Neural progenitor cell (in vitro differentiated cells): ENCODE results near the gene MEG3. TPM values are rescaled to one million over a fixed set of nuclear protein-coding genes. Genes with fewer than 3 reads are reported as not detected.

Source experiments
- DNase-seq: peaks from one replicate; pipeline ENCODE4 v3.0.0-alpha.2; 2016; ENCODE audit warnings: low spot score
- H2AFZ ChIP-seq: fragments of 200-600 bp; sonication (generic); replicated peaks from 2 replicates; pipeline ENCODE4 v1.6.1; 2016; ENCODE audit warnings: antibody characterized with exemption
- H3F3A ChIP-seq: fragments of 200-600 bp; sonication (generic); 2 replicates; pipeline ENCODE4 v1.6.1; 2016; ENCODE audit warnings: antibody characterized with exemption, low read depth
- H3K27ac ChIP-seq: fragments of 200-600 bp; sonication (generic); 2 replicates; pipeline ENCODE4 v1.5.1; 2016; ENCODE audit warnings: mild to moderate bottlenecking
- H3K27me3 ChIP-seq: fragments of 200-600 bp; sonication (generic); 2 replicates; pipeline ENCODE4 v1.6.1; 2016; ENCODE audit warnings: mild to moderate bottlenecking, moderate library complexity
- H3K36me3 ChIP-seq: fragments of 200-600 bp; sonication (generic); 2 replicates; pipeline ENCODE4 v1.5.1; 2016
- H3K4me1 ChIP-seq: fragments of 200-600 bp; sonication (generic); 2 replicates; pipeline ENCODE4 v1.6.1; 2016; ENCODE audit warnings: mixed run types
- H3K4me2 ChIP-seq: fragments of 200-600 bp; sonication (generic); 2 replicates; pipeline ENCODE4 v1.6.1; 2016
- H3K4me3 ChIP-seq: fragments of 200-600 bp; sonication (generic); 2 replicates; pipeline ENCODE4 v1.5.1; 2016
- H3K79me2 ChIP-seq: fragments of 200-600 bp; sonication (generic); 2 replicates; pipeline ENCODE4 v1.6.1; 2016; ENCODE audit warnings: low read depth
- H3K9ac ChIP-seq: fragments of 200-600 bp; sonication (generic); 2 replicates; pipeline ENCODE4 v1.6.1; 2016
- H3K9me3 ChIP-seq: fragments of 200-600 bp; sonication (generic); 2 replicates; pipeline ENCODE4 v1.5.1; 2016; ENCODE audit warnings: low read depth
- H4K20me1 ChIP-seq: fragments of 200-600 bp; sonication (generic); 2 replicates; pipeline ENCODE4 v1.6.1; 2016; ENCODE audit warnings: low read depth
- H3K27ac Mint-ChIP-seq: 3 replicates; pipeline ENCODE4 v1.8.0; 2021; ENCODE audit warnings: mixed read lengths
- H3K27me3 Mint-ChIP-seq: 2 replicates; pipeline ENCODE4 v1.8.0; 2022; ENCODE audit warnings: low read depth, mild to moderate bottlenecking, inconsistent platforms, moderate library complexity, mixed read lengths; ENCODE audit not compliant: insufficient read depth
- H3K36me3 Mint-ChIP-seq: 3 replicates; pipeline ENCODE4 v1.8.0; 2021; ENCODE audit warnings: mixed read lengths
- H3K4me1 Mint-ChIP-seq: 3 replicates; pipeline ENCODE4 v1.8.0; 2021; ENCODE audit warnings: mixed read lengths
- H3K4me3 Mint-ChIP-seq: 3 replicates; pipeline ENCODE4 v1.8.0; 2021; ENCODE audit warnings: mild to moderate bottlenecking, moderate library complexity, mixed read lengths
- H3K9me3 Mint-ChIP-seq: 3 replicates; pipeline ENCODE4 v1.8.0; 2020; ENCODE audit warnings: mixed read lengths
- EZH2 ChIP-seq: fragments of 200-600 bp; sonication (generic); IDR thresholded peaks from 2 replicates; pipeline ENCODE4 v1.6.1; 2017; ENCODE audit warnings: antibody characterized with exemption, mild to moderate bottlenecking, moderate library complexity
- EZH2phosphoT487 ChIP-seq: fragments of 200-600 bp; sonication (generic); IDR thresholded peaks from 2 replicates; pipeline ENCODE4 v1.6.1; 2017; ENCODE audit warnings: antibody characterized with exemption
- total RNA-seq: library from RNA; depleted of rRNA; stranded (reverse); fragments of >200 nt; gene quantifications from 2 replicates; pipeline ENCODE4 v1.2.3, GENCODE V29; 2015; ENCODE audit warnings: low replicate concordance
- TF ChIP-seq, protein P1 (sequence below): fragments of 200-600 bp; sonication (generic); IDR thresholded peaks from 2 replicates; pipeline ENCODE4 v1.5.1; 2017; ENCODE audit warnings: antibody characterized with exemption, mild to moderate bottlenecking

MEG3 gene
- total RNA-seq, 1 donor from 2014 or later, result 10.6 TPM

DNA sequence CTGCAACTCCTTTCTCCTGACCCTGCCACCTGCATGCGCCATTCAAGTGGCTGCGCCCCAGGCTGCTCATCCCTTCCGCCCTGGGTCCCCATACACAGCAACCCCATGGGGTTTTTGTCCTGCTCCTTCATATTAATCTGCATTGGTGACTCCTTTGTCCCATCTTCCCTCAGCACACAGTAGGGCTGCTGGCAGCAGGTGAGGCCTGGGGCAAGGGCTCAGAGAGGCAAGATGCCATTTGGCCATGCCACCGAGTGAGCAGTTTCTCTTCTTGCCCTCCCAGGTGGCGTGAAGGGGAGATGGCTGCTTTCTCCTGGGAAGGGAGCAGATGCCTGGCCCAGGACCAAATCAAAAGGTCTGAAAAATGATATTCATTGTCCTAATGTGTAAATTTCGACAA lies 68.5 kb downstream of the MEG3 start:
- Histone ChIP-seq H4K20me1 (no peaks in the 10 kb centered on the region), H3K9ac (no peak overlapping the region), H3K36me3 (no peaks in the 10 kb centered on the region), H2AFZ (no peak overlapping the region), H3K27me3 (no peaks in the 10 kb centered on the region), H3K27ac (no peak overlapping the region), H3K9me3 (no peaks in the 10 kb centered on the region), H3K4me1 (peaks cover 36% of the 10 kb centered on the region), H3K79me2 (no peaks in the 10 kb centered on the region), H3K4me2 (no peak overlapping the region), H3K4me3 (no peak overlapping the region), H3F3A (peaks cover 20% of the 10 kb centered on the region)
- Mint-ChIP-seq H3K9me3 (no peaks in the 10 kb centered on the region), H3K27ac (no peak overlapping the region), H3K4me3 (no peak overlapping the region), H3K4me1 (peaks cover 39% of the 10 kb centered on the region), H3K27me3 (peaks cover 9% of the 10 kb centered on the region), H3K36me3 (no peaks in the 10 kb centered on the region)
- no peak for TF ChIP-seq EZH2phosphoT487
- TF ChIP-seq, protein P1, sequence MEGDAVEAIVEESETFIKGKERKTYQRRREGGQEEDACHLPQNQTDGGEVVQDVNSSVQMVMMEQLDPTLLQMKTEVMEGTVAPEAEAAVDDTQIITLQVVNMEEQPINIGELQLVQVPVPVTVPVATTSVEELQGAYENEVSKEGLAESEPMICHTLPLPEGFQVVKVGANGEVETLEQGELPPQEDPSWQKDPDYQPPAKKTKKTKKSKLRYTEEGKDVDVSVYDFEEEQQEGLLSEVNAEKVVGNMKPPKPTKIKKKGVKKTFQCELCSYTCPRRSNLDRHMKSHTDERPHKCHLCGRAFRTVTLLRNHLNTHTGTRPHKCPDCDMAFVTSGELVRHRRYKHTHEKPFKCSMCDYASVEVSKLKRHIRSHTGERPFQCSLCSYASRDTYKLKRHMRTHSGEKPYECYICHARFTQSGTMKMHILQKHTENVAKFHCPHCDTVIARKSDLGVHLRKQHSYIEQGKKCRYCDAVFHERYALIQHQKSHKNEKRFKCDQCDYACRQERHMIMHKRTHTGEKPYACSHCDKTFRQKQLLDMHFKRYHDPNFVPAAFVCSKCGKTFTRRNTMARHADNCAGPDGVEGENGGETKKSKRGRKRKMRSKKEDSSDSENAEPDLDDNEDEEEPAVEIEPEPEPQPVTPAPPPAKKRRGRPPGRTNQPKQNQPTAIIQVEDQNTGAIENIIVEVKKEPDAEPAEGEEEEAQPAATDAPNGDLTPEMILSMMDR, result no peak
- TF ChIP-seq EZH2, result no peak
- no peak for DNase-seq

DNA sequence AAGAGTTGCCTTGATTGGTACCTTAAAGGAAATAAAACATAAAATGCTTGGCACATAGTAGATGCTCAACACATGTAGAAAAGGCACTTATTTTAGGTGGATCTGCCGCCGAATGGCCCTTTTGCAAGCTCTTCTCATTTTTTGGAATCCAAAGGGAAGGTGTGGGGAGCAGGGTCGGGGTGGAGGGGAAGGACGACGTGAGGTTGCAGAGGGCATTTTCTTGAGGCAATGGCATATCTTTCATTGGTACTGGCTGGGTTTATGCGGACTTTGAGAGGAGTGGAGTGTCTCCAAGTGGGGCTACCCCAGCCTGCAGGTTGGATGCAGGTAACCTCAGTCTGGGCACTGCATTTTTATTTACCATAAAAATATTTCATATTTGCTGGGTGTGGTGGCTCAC lies 69.5 kb downstream of the MEG3 start:
- Histone ChIP-seq H3K9ac (no peak overlapping the region), H3K9me3 (no peaks in the 10 kb centered on the region), H3K36me3 (no peaks in the 10 kb centered on the region), H3K27ac (no peak overlapping the region), H3K79me2 (no peaks in the 10 kb centered on the region), H2AFZ (no peak overlapping the region), H3F3A (peaks cover 29% of the 10 kb centered on the region), H3K4me3 (no peak overlapping the region), H3K4me1 (peaks cover 46% of the 10 kb centered on the region), H3K4me2 (no peak overlapping the region), H3K27me3 (no peaks in the 10 kb centered on the region), H4K20me1 (no peaks in the 10 kb centered on the region)
- Mint-ChIP-seq H3K4me1 (peaks cover 49% of the 10 kb centered on the region), H3K27me3 (peaks cover 9% of the 10 kb centered on the region), H3K4me3 (no peak overlapping the region), H3K9me3 (no peaks in the 10 kb centered on the region), H3K36me3 (no peaks in the 10 kb centered on the region), H3K27ac (no peak overlapping the region)
- TF ChIP-seq, protein P1, result no peak
- TF ChIP-seq EZH2, result no peak
- TF ChIP-seq EZH2phosphoT487, result no peak
- DNase-seq, result no peak

DNA sequence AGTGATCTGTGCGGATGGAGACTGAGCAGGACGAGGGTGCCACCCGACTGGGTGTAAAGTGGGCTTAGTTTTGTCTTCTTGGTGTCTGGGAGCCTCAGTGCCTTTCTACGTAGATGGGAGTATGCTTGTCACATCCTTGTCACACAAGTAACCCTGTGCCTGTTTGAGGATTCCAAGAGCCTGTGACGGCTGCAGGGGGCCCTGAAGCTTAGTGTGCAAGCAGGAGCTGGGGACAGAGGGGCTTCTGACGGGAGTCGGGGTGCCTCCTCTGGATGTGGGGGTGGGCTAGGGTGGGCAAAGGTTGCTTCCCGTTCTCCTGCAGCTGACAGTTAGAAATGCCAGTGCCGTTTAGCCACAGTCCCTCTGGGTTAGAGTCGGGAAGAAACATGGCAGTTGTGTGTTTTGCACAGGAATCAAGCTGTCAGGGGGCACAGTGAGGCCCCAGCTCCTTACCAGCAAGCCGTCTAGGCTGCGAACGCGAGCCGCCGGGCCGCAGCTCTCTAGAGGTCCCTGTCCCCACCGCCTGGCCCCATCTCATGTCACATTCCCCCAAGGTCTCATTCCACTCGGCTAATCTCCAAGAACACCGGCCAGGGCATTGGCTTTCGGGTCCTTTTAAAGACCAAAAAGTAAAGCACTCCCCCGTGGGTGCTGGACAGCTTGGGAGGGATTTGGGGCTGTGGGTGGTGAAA lies 70.6 kb downstream of the MEG3 start:
- Histone ChIP-seq H4K20me1 (no peaks in the 10 kb centered on the region), H3K4me2 (peak overlapping the region; percentile 9), H3K4me3 (no peak overlapping the region), H3K27ac (peak overlapping the region; percentile 2), H3K79me2 (no peaks in the 10 kb centered on the region), H3K36me3 (no peaks in the 10 kb centered on the region), H3K9ac (no peak overlapping the region), H3K27me3 (no peaks in the 10 kb centered on the region), H2AFZ (no peak overlapping the region), H3K9me3 (no peaks in the 10 kb centered on the region), H3F3A (peaks cover 40% of the 10 kb centered on the region), H3K4me1 (peaks cover 54% of the 10 kb centered on the region)
- peaks cover 11% of the 10 kb centered on the region for H3K27me3 Mint-ChIP-seq
- DNase-seq, result peak; percentile 54
- H3K4me3 Mint-ChIP-seq, result no peak overlapping the region
- TF ChIP-seq EZH2 (no peak), EZH2phosphoT487 (no peak)
- TF ChIP-seq, protein P1, result no peak
- peak overlapping the region; percentile 69 for H3K27ac Mint-ChIP-seq
- peaks cover 57% of the 10 kb centered on the region for H3K4me1 Mint-ChIP-seq
- no peaks in the 10 kb centered on the region for H3K36me3 Mint-ChIP-seq
- no peaks in the 10 kb centered on the region for H3K9me3 Mint-ChIP-seq
